Measurements from ENCODE around the gene RUNX2.

Gene RUNX2

GRCh38 chr6:45540375-45540920, 212.3 kb downstream of the RUNX2 start:
- H3K36me3 ChIP-seq (ENCODE audit: control insufficient read depth, low read depth, low read length) = no peaks in the 10 kb centered on the region
- H3K4me1 ChIP-seq (ENCODE audit: control insufficient read depth, low read depth, low read length) = peaks cover 8% of the 10 kb centered on the region
- H3K9me3 ChIP-seq (ENCODE audit: control insufficient read depth, low read depth, low read length) = no peaks in the 10 kb centered on the region
- H3K4me3 ChIP-seq (ENCODE audit: low read length) = no peak overlapping the region
- H3K27ac ChIP-seq (ENCODE audit: low read length) = no peak overlapping the region
- H3K9ac ChIP-seq (ENCODE audit: low read length) = no peak overlapping the region
- H3K27me3 ChIP-seq (ENCODE audit: control insufficient read depth, insufficient read depth, low read length) = no peaks in the 10 kb centered on the region

- Histone ChIP-seq H3K27ac (ENCODE audit: low read length) (no peak overlapping the region), H3K27me3 (ENCODE audit: control insufficient read depth, insufficient read depth, low read length) (no peaks in the 10 kb centered on the region), H3K9me3 (ENCODE audit: control insufficient read depth, low read depth, low read length) (no peaks in the 10 kb centered on the region), H3K4me1 (ENCODE audit: control insufficient read depth, low read depth, low read length) (peaks cover 8% of the 10 kb centered on the region), H3K36me3 (ENCODE audit: control insufficient read depth, low read depth, low read length) (no peaks in the 10 kb centered on the region), H3K9ac (ENCODE audit: low read length) (no peak overlapping the region), H3K4me3 (ENCODE audit: low read length) (no peak overlapping the region)
These were observed 213.8 kb downstream of the RUNX2 start for GRCh38 chr6:45541934-45542333.

GRCh38 chr6:45543298-45544235, 215.4 kb downstream of the RUNX2 start:
- Histone ChIP-seq H3K4me1 (ENCODE audit: control insufficient read depth, low read depth, low read length) (peaks cover 4% of the 10 kb centered on the region), H3K4me3 (ENCODE audit: low read length) (no peak overlapping the region), H3K27me3 (ENCODE audit: control insufficient read depth, insufficient read depth, low read length) (no peaks in the 10 kb centered on the region), H3K9me3 (ENCODE audit: control insufficient read depth, low read depth, low read length) (no peaks in the 10 kb centered on the region), H3K27ac (ENCODE audit: low read length) (no peak overlapping the region), H3K9ac (ENCODE audit: low read length) (no peak overlapping the region), H3K36me3 (ENCODE audit: control insufficient read depth, low read depth, low read length) (no peaks in the 10 kb centered on the region)

GRCh38 chr6:45545416-45545815, 217.3 kb downstream of the RUNX2 start:
- H3K9ac ChIP-seq (ENCODE audit: low read length) = no peak overlapping the region
- H3K27me3 ChIP-seq (ENCODE audit: control insufficient read depth, insufficient read depth, low read length) = no peaks in the 10 kb centered on the region
- no peak overlapping the region for H3K4me3 ChIP-seq (ENCODE audit: low read length)
- H3K27ac ChIP-seq (ENCODE audit: low read length) = no peak overlapping the region
- no peaks in the 10 kb centered on the region for H3K9me3 ChIP-seq (ENCODE audit: control insufficient read depth, low read depth, low read length)
- H3K4me1 ChIP-seq (ENCODE audit: control insufficient read depth, low read depth, low read length) = no peaks in the 10 kb centered on the region
- no peaks in the 10 kb centered on the region for H3K36me3 ChIP-seq (ENCODE audit: control insufficient read depth, low read depth, low read length)

GRCh38 chr6:45548657-45549515, 220.8 kb downstream of the RUNX2 start:
- Histone ChIP-seq H3K27ac (ENCODE audit: low read length) (no peak overlapping the region), H3K36me3 (ENCODE audit: control insufficient read depth, low read depth, low read length) (no peaks in the 10 kb centered on the region), H3K4me3 (ENCODE audit: low read length) (no peak overlapping the region), H3K27me3 (ENCODE audit: control insufficient read depth, insufficient read depth, low read length) (no peaks in the 10 kb centered on the region), H3K9me3 (ENCODE audit: control insufficient read depth, low read depth, low read length) (no peaks in the 10 kb centered on the region), H3K4me1 (ENCODE audit: control insufficient read depth, low read depth, low read length) (no peaks in the 10 kb centered on the region), H3K9ac (ENCODE audit: low read length) (no peak overlapping the region)

GRCh38 chr6:45552536-45552935, 224.4 kb downstream of the RUNX2 start:
- Histone ChIP-seq H3K4me1 (ENCODE audit: control insufficient read depth, low read depth, low read length) (no peaks in the 10 kb centered on the region), H3K36me3 (ENCODE audit: control insufficient read depth, low read depth, low read length) (no peaks in the 10 kb centered on the region), H3K4me3 (ENCODE audit: low read length) (no peak overlapping the region), H3K9me3 (ENCODE audit: control insufficient read depth, low read depth, low read length) (no peaks in the 10 kb centered on the region), H3K9ac (ENCODE audit: low read length) (no peak overlapping the region), H3K27ac (ENCODE audit: low read length) (no peak overlapping the region), H3K27me3 (ENCODE audit: control insufficient read depth, insufficient read depth, low read length) (no peaks in the 10 kb centered on the region)

GRCh38 chr6:45553730-45554344, 225.7 kb downstream of the RUNX2 start:
- Histone ChIP-seq H3K36me3 (ENCODE audit: control insufficient read depth, low read depth, low read length) (no peaks in the 10 kb centered on the region), H3K27ac (ENCODE audit: low read length) (no peak overlapping the region), H3K27me3 (ENCODE audit: control insufficient read depth, insufficient read depth, low read length) (no peaks in the 10 kb centered on the region), H3K9ac (ENCODE audit: low read length) (no peak overlapping the region), H3K9me3 (ENCODE audit: control insufficient read depth, low read depth, low read length) (no peaks in the 10 kb centered on the region), H3K4me3 (ENCODE audit: low read length) (no peak overlapping the region), H3K4me1 (ENCODE audit: control insufficient read depth, low read depth, low read length) (no peaks in the 10 kb centered on the region)

GRCh38 chr6:45554591-45554990, 226.5 kb downstream of the RUNX2 start:
- H3K27ac ChIP-seq (ENCODE audit: low read length) = no peak overlapping the region
- no peaks in the 10 kb centered on the region for H3K36me3 ChIP-seq (ENCODE audit: control insufficient read depth, low read depth, low read length)
- no peaks in the 10 kb centered on the region for H3K4me1 ChIP-seq (ENCODE audit: control insufficient read depth, low read depth, low read length)
- H3K9ac ChIP-seq (ENCODE audit: low read length) = no peak overlapping the region
- H3K9me3 ChIP-seq (ENCODE audit: control insufficient read depth, low read depth, low read length) = no peaks in the 10 kb centered on the region
- H3K27me3 ChIP-seq (ENCODE audit: control insufficient read depth, insufficient read depth, low read length) = no peaks in the 10 kb centered on the region
- no peak overlapping the region for H3K4me3 ChIP-seq (ENCODE audit: low read length)

- Histone ChIP-seq H3K4me3 (ENCODE audit: low read length) (no peak overlapping the region), H3K9me3 (ENCODE audit: control insufficient read depth, low read depth, low read length) (no peaks in the 10 kb centered on the region), H3K27ac (ENCODE audit: low read length) (no peak overlapping the region), H3K27me3 (ENCODE audit: control insufficient read depth, insufficient read depth, low read length) (no peaks in the 10 kb centered on the region), H3K9ac (ENCODE audit: low read length) (no peak overlapping the region), H3K36me3 (ENCODE audit: control insufficient read depth, low read depth, low read length) (no peaks in the 10 kb centered on the region), H3K4me1 (ENCODE audit: control insufficient read depth, low read depth, low read length) (no peaks in the 10 kb centered on the region)
These were observed 228.0 kb downstream of the RUNX2 start for GRCh38 chr6:45555981-45556771.

- no peak overlapping the region for H3K27ac ChIP-seq (ENCODE audit: low read length)
- H3K9ac ChIP-seq (ENCODE audit: low read length) = no peak overlapping the region
These were observed 228.7 kb downstream of the RUNX2 start for GRCh38 chr6:45556828-45557227.

More at GRCh38 chr6:45556828-45557227, 228.7 kb downstream of the RUNX2 start:
- Histone ChIP-seq H3K27me3 (ENCODE audit: control insufficient read depth, insufficient read depth, low read length) (no peaks in the 10 kb centered on the region), H3K36me3 (ENCODE audit: control insufficient read depth, low read depth, low read length) (no peaks in the 10 kb centered on the region), H3K4me1 (ENCODE audit: control insufficient read depth, low read depth, low read length) (no peaks in the 10 kb centered on the region), H3K9me3 (ENCODE audit: control insufficient read depth, low read depth, low read length) (no peaks in the 10 kb centered on the region), H3K4me3 (ENCODE audit: low read length) (no peak overlapping the region)

Measured in iPS-18a (cell line).